GM18861 (cell line): ENCODE results near the gene IRS1.

ENCODE experiments used
- ATAC-seq: cut with Tn5 transposase; IDR thresholded peaks from one replicate; pipeline ENCODE4 v1.9.1; 2021; ENCODE audit not compliant: unreplicated experiment

Gene IRS1

DNA sequence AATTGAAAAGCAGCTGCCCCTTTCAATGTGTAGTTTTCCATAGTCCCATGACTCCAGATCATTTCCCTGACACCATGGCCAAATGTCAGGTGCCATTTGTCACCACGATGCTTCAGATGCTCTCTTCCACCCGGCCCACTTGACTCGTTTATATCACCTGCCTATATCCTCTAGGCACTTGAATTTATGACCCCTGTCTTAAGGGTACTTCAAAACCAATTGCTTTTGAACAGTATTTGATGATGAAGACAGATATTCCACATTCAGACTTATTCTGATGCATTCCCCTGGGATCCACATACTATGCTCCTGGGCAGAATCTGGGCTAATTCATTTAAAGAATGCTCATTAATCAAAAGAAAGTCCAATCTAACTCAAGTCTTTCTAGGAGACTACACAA, 19.3 kb upstream of the IRS1 start:
- no peak for ATAC-seq

DNA sequence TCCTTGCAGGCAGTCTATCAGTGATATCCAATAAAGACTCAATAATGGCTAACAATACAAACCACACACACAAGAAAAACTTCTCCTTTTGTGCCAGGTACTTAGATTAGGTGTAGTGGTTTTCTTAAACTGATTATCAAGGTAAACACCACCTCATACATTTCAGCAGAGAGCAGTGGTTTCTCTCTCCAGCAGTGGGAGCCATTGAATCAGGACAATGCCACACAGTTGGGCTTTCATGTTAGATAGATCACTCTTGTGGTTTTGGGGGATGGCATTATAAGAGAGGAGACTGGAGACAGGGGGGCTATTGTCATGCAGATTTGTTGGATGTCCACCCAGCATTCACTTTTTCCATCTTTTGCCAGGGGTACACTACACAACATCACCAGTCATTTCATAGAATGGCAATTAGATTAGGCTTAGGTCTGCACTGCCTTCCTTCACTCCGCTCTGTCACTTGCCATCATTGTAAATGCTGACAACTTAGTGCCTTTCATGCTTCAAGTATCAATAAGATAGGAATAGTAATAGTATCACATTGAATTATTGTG, 13.6 kb upstream of the IRS1 start:
- no peak for ATAC-seq

DNA sequence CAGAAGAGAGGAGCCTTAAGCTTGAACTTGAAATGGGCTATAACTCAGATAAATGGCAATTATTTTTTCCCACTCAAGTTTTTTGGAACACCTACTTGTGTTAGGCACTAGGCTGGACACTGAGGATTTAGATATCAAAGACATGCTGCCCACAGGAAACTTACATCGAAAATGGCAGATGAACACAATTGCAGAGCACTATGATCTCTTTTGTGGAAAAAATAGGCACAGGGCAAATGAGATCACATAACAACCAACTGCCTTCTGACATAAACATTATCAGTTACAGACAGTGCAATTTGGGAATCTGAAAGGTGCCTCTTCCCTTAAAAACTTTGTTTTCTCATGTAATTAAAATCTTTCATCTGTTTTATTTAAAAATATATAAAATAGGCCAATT, 3.8 kb upstream of the IRS1 start:
- no peak for ATAC-seq

DNA sequence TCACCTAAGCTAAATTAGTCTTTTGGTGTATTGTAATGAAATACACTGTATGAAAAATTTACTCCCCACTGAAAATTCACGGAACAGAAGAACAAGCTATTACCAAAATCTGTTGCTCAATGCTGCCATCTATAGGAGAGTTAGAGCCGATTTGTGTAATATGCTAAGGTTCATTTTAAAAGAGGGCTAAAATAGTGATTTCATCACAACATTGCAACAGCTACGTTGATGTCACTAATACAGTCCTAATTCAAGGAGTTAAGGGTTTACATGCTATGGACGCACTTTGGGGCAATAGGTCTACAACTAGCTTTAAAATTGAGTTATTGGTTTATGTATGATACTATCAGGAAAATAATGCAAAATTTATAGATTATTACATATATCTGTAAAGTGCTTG, 3.0 kb upstream of the IRS1 start:
- no peak for ATAC-seq

DNA sequence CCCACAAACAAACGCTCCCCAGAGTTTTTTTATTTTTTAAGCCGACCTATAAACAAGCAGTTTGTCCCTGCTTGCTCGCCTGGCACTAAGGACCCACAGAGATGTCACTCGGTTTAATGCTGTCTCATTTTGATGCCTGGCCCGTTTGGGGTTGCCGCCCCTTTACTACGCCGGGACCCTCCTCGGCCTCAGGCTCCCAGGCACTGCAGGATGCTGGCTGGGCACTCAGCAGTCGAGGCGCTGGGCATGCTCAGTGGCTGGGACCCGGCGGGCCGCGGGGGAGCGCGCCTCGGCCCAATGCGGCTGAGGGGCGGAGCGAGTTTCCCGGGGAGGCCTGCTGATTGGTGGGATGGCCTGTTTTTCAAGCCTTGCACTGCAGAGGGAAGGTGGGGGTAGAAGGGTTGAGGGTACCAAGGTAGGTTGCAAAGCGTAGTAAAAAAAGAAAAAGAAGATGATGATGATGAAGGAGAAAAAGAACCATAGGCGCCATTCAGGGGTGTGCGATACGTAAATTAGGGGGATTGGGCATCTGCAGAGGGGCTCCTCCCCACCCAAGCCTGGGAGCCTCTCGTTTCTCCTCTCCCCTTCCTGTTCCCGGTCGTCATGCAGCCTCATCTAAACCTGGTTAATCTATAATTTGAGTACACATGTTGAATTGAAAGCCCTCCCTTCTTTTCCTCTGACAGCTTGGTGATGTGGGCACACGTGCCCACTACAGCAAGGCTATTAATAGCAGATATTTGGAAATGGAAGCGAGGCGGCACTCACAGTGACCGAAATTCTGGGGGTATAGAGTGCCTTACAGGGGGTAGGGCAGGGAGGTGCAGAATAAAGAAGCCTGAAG, 1.5 kb upstream of the IRS1 start:
- peak; percentile 86 for ATAC-seq

DNA sequence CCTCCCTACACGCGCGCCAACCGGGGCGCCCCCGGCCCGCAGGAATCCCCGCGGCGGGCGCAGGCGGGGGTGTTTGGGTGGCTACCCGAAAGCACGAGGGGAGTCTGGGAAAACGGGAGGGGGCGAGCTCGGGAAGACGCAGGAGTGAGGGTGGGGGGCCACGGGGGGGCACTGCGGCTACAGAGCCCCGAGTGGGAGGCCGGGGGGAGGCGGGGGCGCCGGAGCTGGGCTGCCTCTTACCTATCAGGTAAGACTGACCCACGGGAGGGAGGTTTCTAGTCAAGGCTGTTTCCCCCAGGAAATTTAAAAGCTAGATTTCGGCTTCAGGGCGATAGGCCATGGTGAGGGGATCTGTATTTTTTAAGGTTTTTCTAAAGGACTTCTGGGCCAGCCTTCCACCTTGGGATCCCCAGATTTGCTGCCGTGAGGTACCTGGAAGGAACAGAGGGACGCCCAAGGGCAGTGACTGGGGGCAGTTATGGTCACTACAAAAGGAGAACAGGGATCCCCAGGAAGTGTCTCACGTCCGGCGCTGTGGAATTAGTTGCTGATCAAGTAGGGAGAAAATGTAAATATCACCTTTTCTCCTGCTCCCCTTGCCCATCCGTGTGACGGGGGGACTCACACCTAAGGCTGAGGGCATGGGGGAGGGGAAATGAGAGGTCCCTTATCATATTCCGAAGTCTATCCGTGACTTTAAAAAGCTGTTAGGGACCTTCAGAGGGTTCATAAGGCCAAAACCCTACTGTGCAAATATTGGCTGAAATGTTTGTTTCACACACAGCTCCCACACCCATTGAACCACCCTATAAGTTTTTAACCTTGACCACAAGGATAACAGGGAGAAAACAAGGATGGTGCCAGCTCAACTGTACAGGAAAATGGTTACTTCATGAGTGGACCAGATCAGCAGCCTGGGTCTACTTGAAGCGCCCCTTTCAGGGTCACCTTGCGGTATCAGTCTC, 638 bp upstream of the IRS1 start:
- ATAC-seq = no peak

DNA sequence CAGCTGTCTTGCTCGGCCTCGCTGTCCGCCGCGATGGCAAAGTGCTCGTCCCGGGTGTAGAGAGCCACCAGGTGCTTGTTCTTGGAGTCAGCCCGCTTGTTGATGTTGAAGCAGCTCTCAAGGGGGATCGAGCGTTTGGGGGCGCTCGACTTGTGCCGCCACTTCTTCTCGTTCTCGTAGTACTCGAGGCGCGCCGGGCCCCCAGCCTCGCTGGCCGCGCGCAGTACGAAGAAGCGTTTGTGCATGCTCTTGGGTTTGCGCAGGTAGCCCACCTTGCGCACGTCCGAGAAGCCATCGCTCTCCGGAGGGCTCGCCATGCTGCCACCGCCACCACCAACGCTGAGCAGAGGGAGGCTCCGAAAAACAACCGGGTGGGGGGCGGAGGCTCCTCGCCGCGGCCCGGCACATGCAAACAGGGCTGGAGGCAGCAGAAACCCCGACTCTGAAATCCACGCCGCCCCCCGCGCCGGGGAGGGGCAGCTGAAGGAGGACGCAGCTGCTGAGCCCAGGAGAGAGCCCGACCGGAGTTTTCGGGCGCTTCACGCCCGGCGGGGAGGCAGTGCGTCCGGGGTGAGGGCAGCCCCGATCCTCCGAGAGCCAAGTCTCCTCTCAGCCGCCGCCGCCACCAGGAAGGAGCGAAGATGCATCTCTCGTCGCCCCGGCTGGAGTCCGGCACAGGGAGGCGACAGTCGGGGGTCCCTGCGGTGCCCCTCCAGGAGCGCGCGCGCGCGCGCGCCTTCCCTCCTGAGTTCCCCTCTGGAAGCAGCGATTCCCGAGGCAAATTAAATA, 1.0 kb downstream of the IRS1 start:
- ATAC-seq = no peak

DNA sequence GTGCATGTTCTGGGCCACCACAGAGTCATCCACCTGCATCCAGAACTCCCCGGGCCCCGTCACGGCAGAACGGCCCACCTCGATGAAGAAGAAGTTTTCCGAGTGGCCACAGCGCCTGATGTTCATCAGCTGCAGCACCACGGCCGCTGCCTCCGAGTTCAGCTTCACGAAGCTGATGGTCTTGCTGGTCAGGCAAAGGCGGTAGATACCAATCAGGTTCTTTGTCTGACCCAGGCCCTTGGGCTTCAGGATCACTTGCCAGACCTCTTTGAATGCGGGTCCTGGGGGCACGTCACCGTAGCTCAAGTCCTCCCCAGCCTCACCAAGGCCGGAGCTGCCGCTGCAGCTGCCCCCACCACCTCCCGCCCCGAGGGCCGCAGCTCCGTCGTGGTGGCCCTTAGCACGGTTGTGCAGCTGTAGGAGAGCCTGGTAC, 1.6 kb downstream of the IRS1 start:
- ATAC-seq = no peak

DNA sequence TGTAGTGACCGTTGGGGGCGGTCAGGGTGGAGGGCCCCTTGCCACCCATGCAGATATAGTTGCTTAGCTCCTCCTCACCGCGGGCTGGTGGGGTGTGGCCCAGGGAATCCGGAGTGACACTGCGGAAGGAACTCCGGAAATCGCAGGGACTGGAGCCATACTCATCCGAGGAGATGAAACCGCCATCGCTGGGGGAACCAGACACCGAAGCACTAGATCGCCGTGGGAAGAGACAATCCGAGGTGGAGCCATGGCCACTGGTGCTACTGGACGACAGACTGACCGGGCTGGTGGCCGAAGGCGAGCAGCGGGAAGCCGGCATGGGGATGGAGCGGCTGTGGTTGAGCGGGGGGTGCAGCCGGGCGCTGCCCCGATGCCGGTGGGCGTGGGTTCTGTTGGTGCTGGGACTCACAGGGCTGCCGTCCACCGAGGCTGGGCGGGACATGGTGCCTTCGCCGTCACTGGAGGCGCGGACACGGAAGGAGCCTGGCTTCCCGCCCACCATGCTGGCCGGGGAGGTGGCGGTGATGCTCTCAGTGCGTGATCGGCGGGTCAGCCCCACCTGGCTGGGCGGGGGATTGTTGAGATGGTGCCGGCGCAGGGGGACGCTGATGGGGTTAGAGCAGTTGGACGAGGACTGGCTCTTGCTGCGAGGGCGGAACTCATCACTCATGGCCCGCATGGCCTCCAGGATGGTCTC, 2.2 kb downstream of the IRS1 start:
- no peak for ATAC-seq

DNA sequence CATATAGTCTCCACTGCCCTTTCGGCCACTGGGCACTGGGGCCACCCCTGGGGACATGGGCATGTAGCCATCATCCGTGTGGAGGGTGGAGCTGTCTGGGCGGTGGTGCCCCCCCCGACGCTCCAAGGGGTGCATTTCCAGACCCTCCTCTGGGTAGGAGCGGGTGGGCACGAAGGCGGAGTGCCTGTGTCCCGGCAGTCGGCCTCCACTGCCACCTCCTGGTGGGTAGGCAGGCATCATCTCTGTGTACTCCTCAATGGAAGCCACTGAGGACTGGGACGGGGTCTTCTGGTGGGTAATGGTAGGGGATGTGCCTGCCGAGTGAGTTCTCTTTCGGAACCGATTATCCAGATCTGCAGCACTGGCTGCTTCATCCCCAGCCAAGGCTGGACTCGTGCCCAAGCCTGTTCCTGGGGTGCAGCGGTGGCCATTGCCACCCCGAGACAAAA, 2.8 kb downstream of the IRS1 start:
- ATAC-seq = no peak

DNA sequence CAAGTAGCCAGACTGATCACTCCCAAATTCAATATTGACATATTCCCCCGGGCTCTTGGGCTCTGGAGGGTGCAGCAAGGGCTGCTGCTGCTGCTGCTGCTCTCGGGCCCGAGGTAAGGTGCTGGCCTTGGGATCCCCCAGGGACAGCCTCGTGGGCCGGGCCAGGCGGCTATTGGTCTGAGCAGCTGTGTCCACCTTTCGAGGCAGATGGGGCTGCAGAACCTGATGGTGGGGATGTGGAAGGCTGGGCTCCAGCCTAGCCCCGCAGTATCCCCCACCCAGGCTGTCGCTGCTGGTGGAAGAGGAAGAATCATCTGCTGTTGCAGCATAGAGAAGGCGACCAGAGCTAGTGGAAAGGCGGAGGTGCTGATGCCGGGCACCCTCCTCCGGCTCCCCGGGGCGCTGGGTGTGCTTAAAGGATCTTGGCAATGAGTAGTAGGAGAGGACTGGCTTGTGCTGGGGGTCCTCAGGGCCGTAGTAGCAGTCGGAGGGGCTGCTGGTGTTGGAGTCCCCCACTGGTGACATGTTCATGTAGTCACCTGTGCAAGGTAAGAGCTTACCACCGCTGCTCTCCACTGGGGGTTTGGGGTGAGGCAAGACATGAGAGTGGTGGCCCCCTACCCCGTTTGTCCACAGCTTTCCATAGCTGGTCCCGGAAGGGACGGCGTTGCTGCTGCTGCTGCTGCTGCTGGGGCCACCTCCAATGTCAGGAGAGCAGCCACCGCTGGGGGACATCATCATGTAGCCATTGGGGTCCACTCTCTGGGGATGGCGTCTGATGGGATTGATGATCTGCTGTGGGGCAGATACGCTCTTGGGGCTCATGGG, 3.4 kb downstream of the IRS1 start:
- no peak for ATAC-seq

DNA sequence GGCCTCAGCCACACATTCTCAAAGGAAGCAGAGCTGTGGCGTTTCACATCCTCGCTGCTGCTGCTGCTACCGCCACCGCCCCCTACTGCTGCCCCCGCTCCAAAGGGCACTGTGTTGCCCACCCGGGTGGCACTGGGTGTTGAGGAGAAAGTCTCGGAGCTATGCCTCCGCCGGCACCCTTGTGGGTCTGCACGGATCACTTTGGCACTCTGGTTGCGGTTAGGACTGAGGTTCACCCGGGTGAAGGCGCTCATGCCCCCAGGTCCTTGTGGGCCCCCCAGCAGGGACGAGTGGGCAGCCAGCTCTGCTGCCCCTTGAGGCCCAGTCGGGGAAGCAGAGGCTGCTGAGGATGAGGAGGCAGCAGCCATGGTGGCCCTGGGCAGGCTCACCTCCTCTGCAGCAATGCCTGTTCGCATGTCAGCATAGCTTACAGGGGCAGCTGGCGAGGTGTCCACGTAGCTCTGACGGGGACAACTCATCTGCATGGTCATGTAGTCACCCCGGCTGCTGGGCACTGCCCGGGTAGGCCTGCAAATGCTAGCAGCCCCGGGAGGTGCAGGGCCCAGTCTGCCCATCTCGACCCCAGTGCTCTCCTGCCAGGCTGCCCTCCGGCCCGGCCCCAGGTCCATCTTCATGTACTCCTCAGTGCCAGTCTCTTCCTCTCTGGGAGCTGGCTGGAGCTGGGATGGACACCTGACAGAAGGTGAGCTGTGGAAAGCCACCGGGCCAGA, 4.2 kb downstream of the IRS1 start:
- no peak for ATAC-seq

DNA sequence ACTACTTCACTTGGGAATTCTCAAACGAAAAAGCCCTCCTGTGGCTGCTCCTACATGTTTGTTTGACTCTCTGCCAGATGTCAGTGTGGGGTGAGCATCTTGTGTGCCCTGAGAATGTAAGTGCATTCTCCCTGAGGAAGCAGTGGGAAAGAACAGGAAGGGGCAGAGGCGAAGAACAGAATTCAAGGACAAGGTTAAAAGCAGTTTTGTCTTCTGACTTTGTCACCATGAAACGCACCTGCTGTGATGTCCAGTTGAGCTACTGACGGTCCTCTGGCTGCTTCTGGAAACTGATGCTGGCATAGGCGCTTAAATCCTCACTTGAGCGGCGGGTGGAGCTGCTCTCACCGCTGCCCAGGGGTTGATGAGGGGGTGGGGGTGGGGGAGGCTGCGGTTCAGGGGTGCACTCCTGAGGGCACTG, 4.9 kb downstream of the IRS1 start:
- no peak for ATAC-seq

DNA sequence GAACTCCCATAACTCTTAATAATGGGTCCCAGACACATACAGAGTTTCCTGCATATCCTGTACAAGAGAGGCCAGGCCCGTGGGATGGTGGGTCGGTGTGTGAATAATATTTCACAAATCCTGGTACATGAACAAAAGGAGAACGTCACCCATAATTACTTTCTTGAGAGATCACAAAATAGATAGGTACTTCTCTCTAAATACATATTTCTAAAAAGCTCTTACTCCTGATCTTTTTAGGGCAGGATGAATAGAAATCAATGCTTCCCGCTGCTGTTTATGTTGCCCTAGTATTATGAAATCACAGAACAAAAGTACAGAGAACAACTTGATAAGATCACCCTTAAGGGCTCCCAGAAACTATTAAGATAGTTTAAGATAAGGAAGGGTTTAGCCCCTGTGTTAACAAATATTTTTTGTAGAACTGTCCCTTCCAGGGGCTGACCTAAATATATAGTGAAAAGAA, 5.4 kb downstream of the IRS1 start:
- no peak for ATAC-seq

DNA sequence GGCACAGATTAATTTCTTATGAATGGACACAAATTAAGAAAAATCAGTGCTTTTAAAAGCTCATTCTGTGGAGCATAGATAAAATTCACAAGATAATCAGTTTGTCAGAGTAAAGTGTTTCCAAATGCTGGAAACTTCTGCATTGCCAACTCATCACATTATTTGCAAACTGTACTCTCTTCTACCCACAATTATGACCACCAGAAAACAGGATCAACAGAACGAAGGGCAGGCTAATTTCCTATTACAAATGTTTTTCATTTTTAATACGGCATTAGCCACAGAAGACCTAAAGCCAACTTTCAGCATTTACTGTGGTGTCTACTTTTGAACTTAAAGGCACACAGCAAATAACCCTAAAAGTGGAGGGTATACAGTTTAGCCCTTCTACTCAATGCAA, 6.0 kb downstream of the IRS1 start:
- ATAC-seq = no peak

DNA sequence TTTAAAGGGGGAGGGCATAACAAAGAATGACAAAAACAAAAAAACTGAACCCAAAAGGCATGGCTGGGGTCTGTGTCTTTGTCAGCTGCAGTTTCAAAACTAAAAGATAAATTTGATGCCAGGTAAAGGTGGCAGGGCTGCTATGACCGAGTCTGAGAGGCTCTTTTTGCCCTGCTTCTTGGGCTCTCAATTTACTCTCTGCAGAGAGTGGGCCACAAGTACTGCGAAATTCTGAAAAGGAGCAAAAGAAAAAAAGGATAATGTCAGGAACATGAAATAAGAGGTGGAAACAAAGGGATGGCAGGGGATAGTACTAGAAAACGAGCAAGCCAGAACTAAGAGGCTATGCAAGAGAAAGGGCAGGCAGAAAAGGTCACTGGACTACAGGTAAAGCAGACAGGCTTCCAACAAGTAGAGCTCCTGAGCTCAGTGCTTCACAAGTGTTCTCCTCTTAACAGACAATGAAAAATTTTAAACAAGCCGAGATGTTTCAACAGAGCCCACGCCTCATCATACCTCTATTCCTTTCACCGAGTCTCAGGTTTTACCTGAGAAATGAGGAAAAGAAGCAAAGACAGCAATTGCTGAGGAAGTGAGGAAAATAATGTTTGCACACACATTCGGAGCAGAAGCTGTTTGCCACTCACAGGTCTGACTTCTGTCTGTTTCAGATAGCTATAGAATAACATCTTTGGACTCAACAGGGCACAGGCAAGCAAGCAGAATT, 7.3 kb downstream of the IRS1 start:
- no peak for ATAC-seq

DNA sequence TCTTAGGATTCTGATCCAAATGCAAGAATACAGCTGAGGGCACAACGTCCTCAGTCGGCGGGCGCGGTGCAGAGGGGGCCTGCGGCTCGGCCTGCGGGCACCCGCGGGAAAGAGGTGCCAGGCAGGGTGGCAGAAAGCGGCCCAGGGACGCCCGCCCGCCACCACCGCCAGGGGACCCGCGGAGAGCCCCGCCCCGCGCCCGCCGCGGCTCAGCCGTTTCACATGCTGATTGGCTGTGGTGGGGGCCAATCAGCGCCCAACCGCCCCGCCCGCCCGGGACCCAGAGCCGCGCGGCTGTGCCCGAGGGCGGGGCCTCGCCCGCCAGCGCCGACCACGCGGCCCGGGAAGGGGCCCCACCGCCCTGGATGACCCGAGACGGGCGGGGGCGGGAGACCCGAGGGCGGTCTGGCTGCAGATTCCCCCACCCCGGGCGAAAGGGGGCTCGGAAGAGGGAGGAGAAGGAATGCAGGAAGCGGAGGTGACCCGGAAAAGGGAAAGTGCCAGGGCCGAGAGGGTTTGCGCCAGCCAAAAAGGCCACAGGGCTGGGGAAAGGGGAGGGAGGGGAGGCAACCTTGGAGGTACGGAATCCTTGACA, 8.0 kb downstream of the IRS1 start:
- peak; percentile 95 for ATAC-seq
